ENCODE data around the gene WDR89.

WDR89 gene

DNA sequence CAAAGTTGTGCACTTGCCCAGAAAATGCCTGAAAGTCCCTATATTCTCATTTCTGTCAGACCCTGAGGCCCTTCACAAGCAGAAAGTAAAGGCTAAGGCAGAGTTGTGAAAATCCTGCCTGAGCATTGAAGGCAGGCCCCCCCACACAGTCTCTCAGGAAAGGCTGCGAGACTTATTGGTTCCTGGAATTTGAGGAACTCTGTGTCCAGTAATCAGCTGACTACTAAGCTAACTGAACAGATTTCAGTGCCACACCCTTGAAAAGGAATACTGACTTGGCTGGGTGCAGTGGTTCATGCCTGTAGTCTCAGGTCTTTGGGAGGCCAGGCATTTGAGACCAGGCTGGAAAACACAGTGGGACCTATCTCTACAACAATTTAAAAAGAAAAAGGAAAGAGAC lies 77.4 kb downstream of the WDR89 start:
- Histone ChIP-seq H3K9me2 (replicated peaks; ENCODE audit: low read depth, low read length) (no peaks in the 10 kb centered on the region), H3K79me2 (ENCODE audit: insufficient read depth, low read length) (no peaks in the 10 kb centered on the region)

DNA sequence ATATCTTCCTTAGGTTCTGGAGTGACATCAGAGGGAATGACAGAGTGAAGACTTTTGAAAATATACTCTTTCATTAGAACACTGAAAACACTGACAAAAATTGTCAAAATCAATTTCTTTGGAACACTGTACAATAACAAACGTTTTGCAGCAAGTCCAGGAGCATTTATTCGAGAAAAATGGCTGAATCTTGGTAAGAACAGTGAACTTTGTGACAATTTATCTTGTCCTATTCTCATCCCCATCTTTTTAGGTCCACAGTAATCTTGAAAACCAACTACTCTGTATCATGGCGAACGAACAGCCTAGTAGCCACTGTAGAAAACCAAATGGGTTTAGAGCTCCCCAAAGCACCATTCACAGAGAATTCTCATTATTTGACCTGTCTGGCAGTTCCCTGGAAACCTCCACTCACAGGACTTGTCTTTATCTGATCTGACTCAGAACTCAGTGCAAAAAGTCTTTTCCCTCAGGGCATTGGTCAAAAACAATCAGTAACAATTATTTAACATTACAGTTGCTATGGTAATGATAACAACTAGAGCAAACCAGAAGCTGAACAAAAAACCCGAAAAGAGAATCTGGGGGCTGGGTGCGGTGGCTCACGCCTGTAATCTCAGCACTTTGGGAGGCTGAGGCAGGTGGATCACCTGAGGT lies 78.2 kb downstream of the WDR89 start:
- Histone ChIP-seq H3K9me2 (replicated peaks; ENCODE audit: low read depth, low read length) (no peaks in the 10 kb centered on the region), H3K9ac (ENCODE audit: low read depth, low read length, poor library complexity, severe bottlenecking) (no peak overlapping the region), H3K4me1 (ENCODE audit: insufficient read depth, low read length, poor library complexity, severe bottlenecking) (no peaks in the 10 kb centered on the region), H2AFZ (ENCODE audit: low read length) (0 out of 2 replicates have a peak overlapping the region, but pooled peaks have one; percentile 22), H3K27me3 (ENCODE audit: insufficient read depth, low read length, poor library complexity, severe bottlenecking) (no peaks in the 10 kb centered on the region), H3K4me2 (ENCODE audit: low read depth, low read length, poor library complexity, severe bottlenecking) (no peak overlapping the region), H3K9me3 (ENCODE audit: insufficient read depth, low read depth, low read length) (no peaks in the 10 kb centered on the region), H3K79me2 (ENCODE audit: insufficient read depth, low read length) (no peaks in the 10 kb centered on the region), H3K4me3 (ENCODE audit: low read length, poor library complexity, severe bottlenecking) (no peak overlapping the region), H3F3A (ENCODE audit: low read depth) (no peaks in the 10 kb centered on the region), H4K20me1 (ENCODE audit: insufficient read depth, low read length, poor library complexity, severe bottlenecking) (no peaks in the 10 kb centered on the region), H3K36me3 (ENCODE audit: insufficient read depth, low read length) (no peaks in the 10 kb centered on the region)
- TF ChIP-seq, protein P1, sequence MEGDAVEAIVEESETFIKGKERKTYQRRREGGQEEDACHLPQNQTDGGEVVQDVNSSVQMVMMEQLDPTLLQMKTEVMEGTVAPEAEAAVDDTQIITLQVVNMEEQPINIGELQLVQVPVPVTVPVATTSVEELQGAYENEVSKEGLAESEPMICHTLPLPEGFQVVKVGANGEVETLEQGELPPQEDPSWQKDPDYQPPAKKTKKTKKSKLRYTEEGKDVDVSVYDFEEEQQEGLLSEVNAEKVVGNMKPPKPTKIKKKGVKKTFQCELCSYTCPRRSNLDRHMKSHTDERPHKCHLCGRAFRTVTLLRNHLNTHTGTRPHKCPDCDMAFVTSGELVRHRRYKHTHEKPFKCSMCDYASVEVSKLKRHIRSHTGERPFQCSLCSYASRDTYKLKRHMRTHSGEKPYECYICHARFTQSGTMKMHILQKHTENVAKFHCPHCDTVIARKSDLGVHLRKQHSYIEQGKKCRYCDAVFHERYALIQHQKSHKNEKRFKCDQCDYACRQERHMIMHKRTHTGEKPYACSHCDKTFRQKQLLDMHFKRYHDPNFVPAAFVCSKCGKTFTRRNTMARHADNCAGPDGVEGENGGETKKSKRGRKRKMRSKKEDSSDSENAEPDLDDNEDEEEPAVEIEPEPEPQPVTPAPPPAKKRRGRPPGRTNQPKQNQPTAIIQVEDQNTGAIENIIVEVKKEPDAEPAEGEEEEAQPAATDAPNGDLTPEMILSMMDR (conservative IDR thresholded peaks at IDR 0.05; ENCODE audit: low read length): no peak
- TF ChIP-seq EZH2phosphoT487 (IDR thresholded peaks at IDR 0.05; ENCODE audit: borderline replicate concordance): no peak

More for the DNA sequence above, 77.4 kb downstream of the WDR89 start:
- Histone ChIP-seq H3K4me1 (ENCODE audit: insufficient read depth, low read length, poor library complexity, severe bottlenecking) (no peaks in the 10 kb centered on the region), H3K9ac (ENCODE audit: low read depth, low read length, poor library complexity, severe bottlenecking) (no peak overlapping the region), H3K4me2 (ENCODE audit: low read depth, low read length, poor library complexity, severe bottlenecking) (no peak overlapping the region), H3F3A (ENCODE audit: low read depth) (no peaks in the 10 kb centered on the region), H3K27me3 (ENCODE audit: insufficient read depth, low read length, poor library complexity, severe bottlenecking) (no peaks in the 10 kb centered on the region), H4K20me1 (ENCODE audit: insufficient read depth, low read length, poor library complexity, severe bottlenecking) (no peaks in the 10 kb centered on the region), H3K4me3 (ENCODE audit: low read length, poor library complexity, severe bottlenecking) (no peak overlapping the region), H2AFZ (ENCODE audit: low read length) (no peak overlapping the region), H3K36me3 (ENCODE audit: insufficient read depth, low read length) (no peaks in the 10 kb centered on the region), H3K9me3 (ENCODE audit: insufficient read depth, low read depth, low read length) (no peaks in the 10 kb centered on the region)
- TF ChIP-seq, protein P1 (conservative IDR thresholded peaks at IDR 0.05; ENCODE audit: low read length): no peak
- no peak for TF ChIP-seq EZH2phosphoT487 (IDR thresholded peaks at IDR 0.05; ENCODE audit: borderline replicate concordance)

DNA sequence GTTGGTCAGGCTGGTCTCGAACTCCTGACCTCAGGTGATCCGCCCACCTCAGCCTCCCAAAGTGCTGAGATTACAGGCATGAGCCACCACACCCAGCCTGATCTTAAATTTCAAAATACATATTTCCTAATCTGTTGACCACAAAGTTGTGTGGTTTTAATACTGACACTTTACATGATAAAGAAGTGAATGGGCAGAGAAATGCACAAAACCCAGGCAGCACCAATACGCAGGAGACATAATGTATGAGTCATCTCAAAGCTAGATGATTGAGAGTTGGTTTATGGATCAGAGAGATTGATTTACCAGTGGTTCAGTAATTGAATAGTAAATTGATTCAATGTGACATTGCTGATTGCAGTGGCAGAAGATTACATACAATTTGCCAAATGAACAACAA lies 79.3 kb downstream of the WDR89 start:
- Histone ChIP-seq H2AFZ (ENCODE audit: low read length) (no peak overlapping the region), H3K27me3 (ENCODE audit: insufficient read depth, low read length, poor library complexity, severe bottlenecking) (no peaks in the 10 kb centered on the region), H3K4me1 (ENCODE audit: insufficient read depth, low read length, poor library complexity, severe bottlenecking) (no peaks in the 10 kb centered on the region), H3K79me2 (ENCODE audit: insufficient read depth, low read length) (no peaks in the 10 kb centered on the region), H3K9me3 (ENCODE audit: insufficient read depth, low read depth, low read length) (no peaks in the 10 kb centered on the region), H3K9me2 (replicated peaks; ENCODE audit: low read depth, low read length) (no peaks in the 10 kb centered on the region), H3K36me3 (ENCODE audit: insufficient read depth, low read length) (no peaks in the 10 kb centered on the region), H4K20me1 (ENCODE audit: insufficient read depth, low read length, poor library complexity, severe bottlenecking) (no peaks in the 10 kb centered on the region), H3F3A (ENCODE audit: low read depth) (no peaks in the 10 kb centered on the region), H3K9ac (ENCODE audit: low read depth, low read length, poor library complexity, severe bottlenecking) (no peak overlapping the region), H3K4me2 (ENCODE audit: low read depth, low read length, poor library complexity, severe bottlenecking) (no peak overlapping the region), H3K4me3 (ENCODE audit: low read length, poor library complexity, severe bottlenecking) (no peak overlapping the region)
- no peak for TF ChIP-seq EZH2phosphoT487 (IDR thresholded peaks at IDR 0.05; ENCODE audit: borderline replicate concordance)
- TF ChIP-seq, protein P1 (conservative IDR thresholded peaks at IDR 0.05; ENCODE audit: low read length): no peak
